GM21360 (cell line): ENCODE results near the gene EIF4B.

ENCODE experiments used
- ATAC-seq: cut with Tn5 transposase; IDR thresholded peaks from one replicate; pipeline ENCODE4 v1.9.1; 2021; ENCODE audit warnings: mild to moderate bottlenecking, moderate library complexity; ENCODE audit not compliant: unreplicated experiment

Gene EIF4B

DNA sequence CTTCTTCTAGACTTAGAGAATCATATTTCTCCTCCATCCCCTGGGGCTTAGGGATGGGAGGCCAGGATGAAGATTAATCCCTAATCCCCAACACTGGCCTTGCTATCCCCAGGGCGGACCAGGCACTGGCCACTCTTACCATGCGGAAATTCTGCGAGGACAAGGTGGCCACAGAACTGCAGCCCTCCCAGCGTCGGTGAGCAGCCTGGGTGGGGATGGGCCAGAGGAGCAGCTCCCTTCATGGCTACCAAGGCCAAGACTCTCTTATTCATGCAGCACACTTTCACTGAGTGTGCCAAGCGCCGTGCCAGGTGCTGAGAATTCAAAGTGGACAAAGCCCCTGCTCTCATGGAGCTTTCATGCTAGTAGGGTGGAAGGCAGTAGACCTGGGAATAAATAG lies 50.6 kb downstream of the EIF4B start:
- ATAC-seq, result no peak

DNA sequence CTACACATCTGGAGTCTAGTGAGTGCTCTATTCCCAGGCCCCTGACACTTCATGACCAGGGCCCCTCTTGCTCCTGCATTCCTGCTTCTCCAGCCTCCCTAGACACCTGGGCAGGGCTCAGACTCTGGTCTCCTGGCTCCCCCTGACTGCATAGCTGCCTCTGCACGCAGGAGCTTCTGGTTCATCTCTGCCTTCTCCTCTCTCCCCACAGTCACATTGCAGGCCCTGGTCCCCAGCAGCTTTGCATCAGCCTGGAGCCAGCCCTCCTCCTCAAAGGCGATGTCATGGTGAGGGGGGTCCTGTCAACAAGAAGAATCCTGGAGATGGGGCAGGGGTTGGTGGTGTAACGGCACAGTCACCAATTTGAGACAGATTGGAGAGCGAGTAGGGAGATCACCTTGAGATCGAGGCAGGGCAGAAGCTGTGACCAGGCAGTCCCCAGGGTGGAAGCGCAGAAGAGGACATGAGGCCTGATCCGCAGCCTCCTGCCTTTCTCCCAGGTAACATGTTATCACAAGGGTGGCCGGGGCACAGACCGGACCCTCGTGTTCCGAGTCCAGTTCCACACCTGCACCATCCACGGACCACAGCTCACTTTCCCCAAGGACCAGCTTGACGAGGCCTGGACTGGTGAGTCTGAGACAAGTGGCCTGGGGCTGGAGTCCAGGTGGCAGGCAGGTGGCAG lies 51.7 kb downstream of the EIF4B start:
- no peak for ATAC-seq

DNA sequence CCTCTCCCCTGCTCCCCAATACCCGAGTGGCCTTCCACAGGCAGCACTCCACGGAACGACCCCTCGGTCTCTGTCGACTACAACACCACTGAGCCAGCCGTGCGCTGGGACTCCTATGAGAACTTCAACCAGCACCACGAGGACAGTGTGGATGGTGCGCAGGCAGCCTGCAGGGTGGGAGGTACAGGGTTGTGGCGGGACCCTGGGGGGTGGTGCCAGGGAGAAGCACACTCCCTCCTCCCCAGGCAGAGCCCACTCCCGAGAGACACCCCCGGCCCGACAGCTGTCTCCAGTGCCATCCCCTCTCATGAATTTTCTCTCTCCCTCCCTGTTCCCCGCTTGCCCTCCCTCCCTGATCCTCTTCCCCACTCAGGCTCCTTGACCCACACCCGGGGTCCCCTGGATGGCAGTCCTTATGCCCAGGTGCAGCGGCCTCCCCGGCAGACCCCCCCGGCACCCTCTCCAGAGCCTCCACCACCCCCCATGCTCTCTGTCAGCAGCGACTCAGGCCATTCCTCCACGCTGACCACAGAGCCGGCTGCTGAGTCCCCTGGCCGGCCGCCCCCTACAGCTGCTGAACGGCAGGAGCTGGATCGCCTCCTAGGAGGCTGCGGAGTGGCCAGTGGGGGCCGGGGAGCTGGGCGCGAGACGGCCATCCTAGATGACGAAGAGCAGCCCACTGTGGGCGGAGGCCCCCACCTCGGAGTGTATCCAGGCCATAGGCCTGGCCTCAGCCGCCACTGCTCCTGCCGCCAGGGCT lies 52.6 kb downstream of the EIF4B start:
- ATAC-seq, result no peak

DNA sequence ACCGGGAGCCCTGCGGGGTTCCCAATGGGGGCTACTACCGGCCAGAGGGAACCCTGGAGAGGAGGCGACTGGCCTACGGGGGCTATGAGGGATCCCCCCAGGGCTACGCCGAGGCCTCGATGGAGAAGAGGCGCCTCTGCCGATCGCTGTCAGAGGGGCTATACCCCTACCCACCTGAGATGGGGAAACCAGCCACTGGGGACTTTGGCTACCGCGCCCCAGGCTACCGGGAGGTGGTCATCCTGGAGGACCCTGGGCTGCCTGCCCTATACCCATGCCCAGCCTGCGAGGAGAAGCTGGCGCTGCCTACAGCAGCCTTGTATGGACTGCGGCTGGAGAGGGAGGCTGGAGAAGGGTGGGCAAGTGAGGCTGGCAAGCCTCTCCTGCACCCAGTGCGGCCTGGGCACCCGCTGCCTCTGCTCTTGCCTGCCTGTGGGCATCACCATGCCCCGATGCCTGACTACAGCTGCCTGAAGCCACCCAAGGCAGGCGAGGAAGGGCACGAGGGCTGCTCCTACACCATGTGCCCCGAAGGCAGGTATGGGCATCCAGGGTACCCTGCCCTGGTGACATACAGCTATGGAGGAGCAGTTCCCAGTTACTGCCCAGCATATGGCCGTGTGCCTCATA lies 53.3 kb downstream of the EIF4B start:
- ATAC-seq, result no peak

DNA sequence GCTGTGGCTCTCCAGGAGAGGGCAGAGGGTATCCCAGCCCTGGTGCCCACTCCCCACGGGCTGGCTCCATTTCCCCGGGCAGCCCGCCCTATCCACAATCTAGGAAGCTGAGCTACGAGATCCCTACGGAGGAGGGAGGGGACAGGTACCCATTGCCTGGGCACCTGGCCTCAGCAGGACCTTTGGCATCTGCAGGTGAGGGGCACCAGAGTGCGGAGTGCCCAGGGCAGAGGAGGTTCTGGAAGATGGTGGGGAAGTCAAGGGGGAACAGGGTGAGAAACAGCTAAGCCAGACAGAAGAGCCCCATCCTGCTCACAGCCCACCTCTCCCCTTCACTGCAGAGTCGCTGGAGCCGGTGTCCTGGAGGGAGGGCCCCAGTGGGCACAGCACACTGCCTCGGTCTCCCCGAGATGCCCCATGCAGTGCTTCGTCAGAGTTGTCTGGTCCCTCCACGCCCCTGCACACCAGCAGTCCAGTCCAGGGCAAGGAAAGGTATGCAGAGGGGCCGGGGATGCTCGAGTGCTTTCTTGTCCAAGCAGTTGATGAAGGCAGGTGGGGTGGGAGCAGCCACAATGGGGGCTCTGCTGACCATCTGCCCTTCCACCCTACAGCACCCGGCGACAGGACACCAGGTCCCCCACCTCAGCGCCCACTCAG lies 53.9 kb downstream of the EIF4B start:
- no peak for ATAC-seq

DNA sequence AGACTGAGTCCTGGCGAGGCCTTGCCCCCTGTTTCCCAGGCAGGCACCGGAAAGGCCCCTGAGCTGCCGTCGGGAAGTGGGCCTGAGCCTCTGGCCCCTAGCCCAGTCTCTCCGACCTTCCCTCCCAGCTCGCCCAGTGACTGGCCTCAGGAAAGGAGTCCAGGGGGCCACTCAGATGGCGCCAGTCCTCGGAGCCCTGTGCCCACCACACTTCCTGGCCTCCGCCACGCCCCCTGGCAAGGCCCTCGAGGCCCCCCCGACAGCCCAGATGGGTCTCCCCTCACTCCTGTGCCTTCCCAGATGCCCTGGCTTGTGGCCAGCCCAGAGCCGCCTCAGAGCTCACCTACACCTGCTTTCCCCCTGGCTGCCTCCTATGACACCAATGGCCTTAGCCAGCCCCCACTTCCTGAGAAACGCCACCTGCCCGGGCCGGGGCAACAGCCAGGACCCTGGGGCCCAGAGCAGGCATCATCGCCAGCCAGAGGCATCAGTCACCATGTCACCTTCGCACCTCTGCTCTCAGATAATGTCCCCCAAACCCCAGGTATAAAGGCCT lies 54.5 kb downstream of the EIF4B start:
- ATAC-seq, result no peak

DNA sequence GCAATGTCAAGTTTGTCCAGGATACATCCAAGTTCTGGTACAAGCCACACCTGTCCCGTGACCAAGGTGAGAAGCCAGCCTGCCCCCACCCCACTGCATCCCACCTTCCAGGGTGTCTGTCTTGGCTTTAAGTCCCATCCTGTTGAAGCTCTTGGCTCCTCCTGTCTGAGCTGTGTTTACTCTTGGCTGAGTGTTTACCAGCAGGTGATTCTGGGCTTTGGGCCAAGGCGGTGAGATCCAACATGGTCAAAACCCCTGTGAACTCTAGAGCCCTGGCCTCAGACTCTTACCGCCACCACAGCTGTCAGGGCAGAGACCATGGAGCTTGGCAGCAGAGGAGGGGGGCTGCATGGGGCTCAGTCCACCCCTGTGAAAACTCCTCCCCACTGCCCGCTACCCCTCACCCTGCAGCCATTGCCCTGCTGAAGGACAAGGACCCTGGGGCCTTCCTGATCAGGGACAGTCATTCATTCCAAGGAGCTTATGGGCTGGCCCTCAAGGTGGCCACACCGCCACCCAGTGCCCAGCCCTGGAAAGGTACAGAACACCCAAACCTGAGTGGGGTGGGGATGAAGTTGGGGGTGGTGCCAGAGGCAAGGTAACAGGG lies 55.3 kb downstream of the EIF4B start:
- no peak for ATAC-seq

DNA sequence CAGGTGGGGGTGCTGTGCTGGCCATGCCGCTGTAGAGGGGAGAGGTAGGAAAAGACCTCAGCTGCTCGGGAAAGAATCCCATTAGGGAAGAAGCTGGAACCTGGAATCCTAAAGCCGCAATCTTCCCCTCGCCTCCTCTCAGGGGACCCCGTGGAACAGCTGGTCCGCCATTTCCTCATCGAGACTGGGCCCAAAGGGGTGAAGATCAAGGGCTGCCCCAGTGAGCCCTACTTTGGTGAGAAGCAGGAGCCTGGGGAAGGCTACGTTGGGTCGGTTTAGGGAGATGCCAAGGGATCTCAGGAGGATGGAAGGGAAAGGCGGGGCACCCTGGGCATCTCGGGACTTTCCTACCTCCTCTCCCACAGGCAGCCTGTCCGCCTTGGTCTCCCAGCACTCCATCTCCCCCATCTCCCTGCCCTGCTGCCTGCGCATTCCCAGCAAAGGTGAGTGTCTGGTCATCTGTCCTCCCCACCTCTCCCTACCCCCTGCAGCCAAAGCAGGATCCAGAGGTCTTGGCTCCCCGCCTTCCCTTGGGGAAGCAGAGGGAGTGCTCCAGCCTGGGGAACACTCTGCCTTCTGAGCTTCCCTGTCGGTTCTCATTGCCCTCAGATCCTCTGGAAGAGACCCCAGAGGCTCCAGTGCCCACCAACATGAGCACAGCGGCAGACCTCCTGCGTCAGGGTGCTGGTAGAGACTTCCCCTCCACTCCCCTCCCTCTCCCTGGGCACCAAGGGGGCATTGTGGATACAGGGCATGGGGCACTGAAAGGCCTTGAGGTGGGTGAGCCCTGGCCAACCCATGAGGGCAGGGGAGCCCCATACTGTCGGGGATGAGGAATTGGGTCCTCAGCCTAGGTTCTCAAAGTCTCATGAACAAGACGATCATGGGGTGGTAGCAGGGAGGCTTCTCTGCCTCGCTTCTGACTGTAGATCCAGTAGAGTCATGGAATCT lies 56.0 kb downstream of the EIF4B start:
- no peak for ATAC-seq

DNA sequence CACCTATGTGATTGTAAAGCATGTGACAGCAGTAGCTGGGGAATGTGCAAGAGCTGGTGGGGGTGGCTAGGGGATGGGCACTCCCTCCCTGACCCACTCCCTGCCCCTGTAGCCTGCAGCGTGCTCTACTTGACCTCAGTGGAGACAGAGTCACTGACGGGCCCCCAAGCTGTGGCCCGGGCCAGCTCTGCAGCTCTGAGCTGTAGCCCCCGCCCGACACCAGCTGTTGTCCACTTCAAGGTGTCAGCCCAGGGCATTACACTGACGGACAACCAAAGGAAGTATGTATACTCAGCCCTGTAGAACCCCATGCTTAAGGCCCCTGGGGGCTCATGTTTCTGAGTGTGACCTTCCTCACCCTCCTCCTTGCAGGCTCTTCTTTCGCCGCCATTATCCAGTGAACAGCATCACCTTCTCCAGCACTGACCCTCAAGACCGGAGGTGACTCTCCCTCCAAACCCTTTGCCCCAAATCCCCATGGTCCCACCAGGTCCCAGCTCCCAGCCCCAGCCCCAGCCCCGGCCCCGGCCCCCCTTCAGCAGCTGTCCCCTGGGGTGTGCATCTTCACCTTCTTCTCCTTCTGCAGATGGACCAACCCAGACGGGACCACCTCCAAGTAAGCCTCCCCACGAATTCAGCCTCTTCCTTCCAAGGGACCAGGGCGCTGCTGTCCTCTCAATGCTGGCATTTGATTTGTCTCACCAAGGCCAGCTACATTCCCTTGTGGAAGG lies 56.9 kb downstream of the EIF4B start:
- ATAC-seq, result no peak

DNA sequence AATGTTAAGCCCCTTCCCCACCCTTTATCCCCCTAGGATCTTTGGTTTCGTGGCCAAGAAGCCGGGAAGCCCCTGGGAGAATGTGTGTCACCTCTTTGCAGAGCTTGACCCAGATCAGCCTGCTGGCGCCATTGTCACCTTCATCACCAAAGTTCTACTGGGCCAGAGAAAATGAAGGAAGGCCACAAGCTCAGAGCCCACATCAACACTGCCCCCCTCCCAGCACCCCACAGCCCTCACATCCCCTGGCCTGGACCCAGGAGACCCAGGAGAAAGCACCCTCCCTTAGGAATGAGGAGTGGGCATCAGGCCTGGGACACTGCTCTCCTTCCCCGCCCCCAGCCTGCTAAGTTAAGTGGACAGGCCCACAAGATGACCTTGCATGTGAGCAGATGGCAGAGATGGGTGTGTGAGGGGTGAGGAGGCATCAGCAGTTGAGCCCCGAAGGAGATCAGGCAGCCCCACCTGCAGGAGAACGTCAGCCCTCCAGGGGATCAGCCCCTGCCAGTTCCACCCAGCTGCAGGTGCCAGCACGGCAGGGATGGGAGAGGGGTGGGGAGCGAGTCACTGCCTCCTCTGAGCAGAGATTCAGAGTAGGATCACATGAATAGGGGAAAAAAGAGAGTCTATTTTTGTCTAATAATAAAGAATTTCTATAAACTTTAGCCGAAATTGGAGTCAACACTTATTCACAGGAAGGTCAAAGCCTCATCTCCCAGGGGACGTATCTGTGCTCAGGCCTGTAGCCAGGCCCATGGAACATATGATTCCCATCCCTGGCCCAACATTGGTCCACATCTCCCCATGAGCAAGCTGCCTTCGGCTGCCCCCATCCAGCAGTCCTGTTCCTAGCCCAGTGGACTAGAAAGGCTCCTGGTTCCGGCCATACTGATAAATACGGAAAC lies 57.7 kb downstream of the EIF4B start:
- no peak for ATAC-seq

DNA sequence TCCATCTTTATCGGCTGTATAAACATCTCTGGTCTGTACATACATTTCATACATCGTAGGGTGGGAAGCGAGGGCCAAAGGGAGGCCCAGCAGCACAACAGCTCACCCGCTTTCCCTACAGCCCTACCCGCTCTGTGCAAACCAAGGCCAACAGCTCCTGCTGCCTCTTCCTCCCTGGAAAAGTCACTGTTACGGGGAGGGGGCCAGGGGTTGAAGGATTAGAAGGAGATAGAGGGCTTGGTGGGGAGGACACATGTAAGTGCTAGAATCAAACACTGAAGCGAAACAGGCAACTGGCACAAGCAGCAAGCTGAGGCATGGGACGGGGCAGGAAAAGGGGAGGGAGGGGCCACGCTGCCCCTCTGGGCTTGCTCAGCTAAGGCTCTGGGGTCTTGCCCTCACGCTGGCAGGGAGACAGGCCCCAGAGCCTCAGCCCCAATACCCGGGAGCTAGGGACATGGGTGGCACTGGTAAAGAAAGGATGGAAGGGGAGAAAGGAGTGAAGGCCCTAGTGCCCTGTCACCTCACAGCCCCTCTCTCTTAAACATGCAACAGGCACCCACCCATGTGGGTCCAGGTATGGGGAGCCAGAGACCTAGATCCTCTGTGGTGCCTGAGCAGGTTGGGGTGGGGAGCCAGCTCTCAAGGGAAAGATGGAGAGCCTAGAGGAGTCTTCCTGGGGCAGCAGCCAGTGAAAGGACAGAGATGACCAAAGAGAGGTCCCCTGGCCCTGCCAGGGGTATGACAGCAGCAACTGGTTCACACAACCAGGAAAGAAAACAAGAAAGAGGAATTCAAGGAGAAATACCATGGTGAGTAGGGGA lies 58.6 kb downstream of the EIF4B start:
- no peak for ATAC-seq

DNA sequence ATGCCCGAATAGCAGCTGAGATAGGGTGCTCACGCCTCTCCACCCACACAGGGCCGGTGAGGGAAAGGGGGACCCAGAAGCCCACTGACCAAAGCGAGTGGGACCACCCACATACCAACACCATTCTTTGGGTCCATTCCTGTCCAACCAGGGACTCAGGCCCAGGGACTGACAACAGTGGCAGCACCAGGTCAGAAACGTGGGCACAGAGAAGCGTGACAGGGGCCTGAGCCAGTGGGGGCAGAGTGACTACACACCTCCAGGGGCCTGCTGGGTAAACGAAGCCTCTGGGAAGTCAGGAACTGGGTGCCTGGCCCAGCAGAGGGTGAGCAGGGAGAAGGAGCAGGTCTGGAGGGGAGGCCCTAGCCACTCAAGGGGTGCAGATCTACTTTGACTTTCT lies 59.2 kb downstream of the EIF4B start:
- no peak for ATAC-seq

DNA sequence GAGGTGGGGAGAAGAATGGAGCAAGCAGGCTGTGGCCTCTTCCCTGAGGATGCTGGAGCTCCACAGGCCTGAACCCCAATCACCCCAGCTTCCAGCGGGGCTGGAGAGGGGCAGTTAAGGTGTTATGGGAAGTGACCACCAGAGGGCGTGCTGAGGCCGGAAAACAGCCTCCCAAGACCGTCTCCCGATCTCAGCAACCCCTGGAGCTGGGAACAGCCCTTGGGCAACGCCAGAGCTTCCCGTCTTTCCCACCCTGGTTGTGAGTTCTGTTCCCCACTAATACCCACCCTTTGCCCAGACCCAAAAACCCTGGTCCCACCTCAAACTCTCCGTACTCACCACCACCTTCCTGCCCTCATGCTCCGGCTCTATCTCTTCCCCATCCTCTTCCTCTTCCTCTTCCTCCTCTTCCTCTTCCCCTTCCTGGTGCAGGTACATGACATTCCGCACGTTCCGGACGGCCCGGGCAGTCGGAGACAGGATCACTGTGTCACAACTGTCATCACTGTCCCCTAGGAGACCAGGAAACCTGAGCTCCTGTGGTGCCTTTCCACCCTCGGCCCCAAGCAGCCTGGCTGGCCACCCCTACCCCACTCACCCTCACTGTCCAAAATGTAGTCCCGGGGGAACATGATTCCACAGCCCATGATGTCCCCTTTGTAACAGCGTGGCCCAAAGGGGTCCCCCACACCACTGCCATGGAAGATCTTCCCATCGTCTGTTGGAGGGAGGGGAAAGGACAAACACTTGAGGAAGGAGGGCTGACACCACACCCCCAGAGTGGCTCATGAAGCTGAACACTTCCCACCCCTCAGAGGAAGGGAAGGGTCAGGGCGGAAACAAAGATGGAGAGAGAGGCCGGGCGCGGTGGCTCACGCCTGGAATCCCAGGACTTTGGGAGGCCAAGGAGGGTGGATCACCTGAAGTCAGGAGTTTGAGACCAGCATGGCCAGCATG lies 60.0 kb downstream of the EIF4B start:
- no peak for ATAC-seq

DNA sequence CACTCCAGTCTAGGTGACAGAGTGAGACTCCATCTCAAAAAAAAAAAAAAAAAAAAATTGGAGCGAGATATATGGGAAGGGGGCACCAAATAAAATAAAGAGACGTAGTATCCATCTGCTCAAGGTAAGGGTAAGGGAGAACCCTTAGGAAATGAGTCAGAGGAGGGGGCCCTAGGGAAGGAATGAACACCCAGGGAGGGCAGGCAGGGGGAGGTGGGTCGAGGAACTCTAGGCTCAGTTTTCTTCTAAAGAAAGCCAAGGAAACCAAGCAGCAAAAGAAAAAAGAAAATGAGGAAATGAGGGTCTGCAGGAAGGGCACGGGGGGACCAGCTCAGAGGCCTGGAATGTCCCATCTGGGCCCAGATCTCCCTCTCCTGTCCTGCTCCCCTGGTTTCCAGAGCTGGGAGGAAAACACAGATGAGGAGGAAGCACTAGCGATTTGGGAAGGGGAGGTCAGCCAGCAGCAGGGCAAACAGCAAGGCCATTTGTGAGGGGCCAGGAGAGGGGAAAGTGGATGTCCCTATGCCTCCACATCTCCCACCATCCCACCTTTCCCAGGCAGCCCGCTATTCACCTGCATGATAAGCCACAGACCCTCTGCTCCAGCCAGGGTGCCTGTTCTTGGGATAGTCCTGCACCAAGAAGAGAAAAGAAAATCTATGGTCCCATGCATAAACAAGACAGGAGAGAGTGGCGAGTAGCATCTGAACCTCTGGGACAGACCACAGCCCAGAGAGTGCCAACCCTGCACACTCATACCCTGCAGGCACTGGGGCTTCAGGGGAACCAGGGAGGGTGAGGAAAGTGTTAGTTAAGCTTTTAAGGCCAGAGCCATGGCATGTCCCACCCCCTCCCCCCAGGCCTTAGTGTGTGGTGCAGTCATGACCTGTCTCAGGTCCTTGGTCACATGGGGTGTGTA lies 61.1 kb downstream of the EIF4B start:
- ATAC-seq, result no peak
